ENCODE data around the gene NTRK3.

The NTRK3 gene

GRCh38 chr15:88230823-88231222 lies 25.7 kb downstream of the NTRK3 start:
- no peak overlapping the region for H3K4me3 ChIP-seq (ENCODE audit: low read depth, low read length)
- TF ChIP-seq CTCF (IDR thresholded peaks at IDR 0.05; ENCODE audit: low read depth, low read length), result no peak

GRCh38 chr15:88225461-88225860 lies 31.1 kb downstream of the NTRK3 start:
- no peak for TF ChIP-seq CTCF (IDR thresholded peaks at IDR 0.05; ENCODE audit: low read depth, low read length)
- no peak overlapping the region for H3K4me3 ChIP-seq (ENCODE audit: low read depth, low read length)

- TF ChIP-seq CTCF (IDR thresholded peaks at IDR 0.05; ENCODE audit: low read depth, low read length), result no peak
- H3K4me3 ChIP-seq (ENCODE audit: low read depth, low read length), result no peak overlapping the region
Measured at GRCh38 chr15:88223084-88223483, 33.5 kb downstream of the NTRK3 start.

GRCh38 chr15:88221836-88222235 lies 34.7 kb downstream of the NTRK3 start:
- H3K4me3 ChIP-seq (ENCODE audit: low read depth, low read length), result no peak overlapping the region
- no peak for TF ChIP-seq CTCF (IDR thresholded peaks at IDR 0.05; ENCODE audit: low read depth, low read length)

- no peak overlapping the region for H3K4me3 ChIP-seq (ENCODE audit: low read depth, low read length)
- TF ChIP-seq CTCF (IDR thresholded peaks at IDR 0.05; ENCODE audit: low read depth, low read length), result no peak
Measured at GRCh38 chr15:88220443-88221335, 35.9 kb downstream of the NTRK3 start.

- no peak overlapping the region for H3K4me3 ChIP-seq (ENCODE audit: low read depth, low read length)
- TF ChIP-seq CTCF (IDR thresholded peaks at IDR 0.05; ENCODE audit: low read depth, low read length), result no peak
Measured at GRCh38 chr15:88219623-88220022, 36.9 kb downstream of the NTRK3 start.

GRCh38 chr15:88218557-88219221 lies 37.9 kb downstream of the NTRK3 start:
- H3K4me3 ChIP-seq (ENCODE audit: low read depth, low read length), result no peak overlapping the region
- no peak for TF ChIP-seq CTCF (IDR thresholded peaks at IDR 0.05; ENCODE audit: low read depth, low read length)

Measured in WI38 (cell line).